GM12892 (cell line): ENCODE data around the gene AACS.

Source experiments
- POLR2A ChIP-seq: IDR thresholded peaks from 2 replicates; pipeline ENCODE4 v1.6.1; 2011; ENCODE audit warnings: low read depth, low read length, control low read depth
- POLR2AphosphoS5 ChIP-seq: IDR thresholded peaks from 2 replicates; pipeline ENCODE4 v1.6.1; 2011; ENCODE audit warnings: low read depth, low read length, control low read depth
- TAF1 ChIP-seq: IDR thresholded peaks from 2 replicates; pipeline ENCODE4 v1.6.1; 2011; ENCODE audit warnings: low read depth, mild to moderate bottlenecking, control low read depth, low read length, borderline replicate concordance

- TF ChIP-seq TAF1 (no peak), POLR2AphosphoS5 (no peak), POLR2A (no peak)
Observed at GRCh38 chr12:125092872-125093680, 27.8 kb downstream of the AACS start.
